Measurements from ENCODE around the gene PAX8.

The PAX8 gene

DNA sequence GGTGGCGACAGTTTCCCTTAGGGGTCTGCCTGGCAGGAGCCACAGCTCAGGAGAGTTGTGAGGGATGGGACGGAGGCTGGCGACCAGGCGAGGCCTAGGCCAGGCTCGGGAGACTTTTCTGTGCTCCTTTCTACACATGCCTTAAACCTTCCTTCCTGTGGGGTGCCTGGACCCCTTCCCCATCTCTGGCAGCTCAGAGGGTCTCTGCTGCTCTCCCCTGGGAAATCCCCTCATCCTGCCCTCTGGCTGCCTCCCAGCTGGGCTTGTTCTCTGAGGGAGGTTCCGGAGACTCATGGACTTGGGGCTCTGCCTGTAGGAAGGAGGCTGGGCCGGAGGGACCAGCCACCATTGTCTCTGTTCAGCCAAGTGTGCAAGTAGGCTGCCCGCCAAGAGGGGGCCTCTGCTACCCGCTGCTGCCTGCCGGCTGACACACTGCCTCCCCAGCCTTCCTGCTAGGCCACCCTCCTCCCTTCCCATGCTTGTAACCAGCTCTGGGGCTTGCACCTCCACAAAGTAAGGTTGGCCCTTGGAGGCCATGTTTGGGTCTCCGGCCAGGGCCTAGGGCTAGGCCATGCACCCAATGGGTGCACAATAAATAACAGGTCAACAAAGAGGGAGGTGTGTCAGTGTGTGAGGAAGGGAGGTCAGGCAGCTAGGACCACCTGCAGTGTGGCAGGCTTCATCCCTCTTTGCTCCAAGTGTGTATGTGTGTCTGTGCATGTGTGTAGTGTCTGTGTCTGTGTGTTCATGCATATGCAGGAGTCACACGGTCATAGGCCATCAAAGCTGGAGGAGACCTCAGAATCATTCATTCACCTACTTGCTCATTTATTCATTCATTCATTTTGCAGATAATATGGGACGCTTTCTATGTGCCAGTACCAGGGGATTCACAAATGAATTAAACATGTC, 76.2 kb downstream of the PAX8 start:
- no peaks in the 10 kb centered on the region for H3K36me3 ChIP-seq (ENCODE audit: insufficient read depth, low read length)
- TF ChIP-seq FOXP2 (optimal IDR thresholded peaks at IDR 0.05; ENCODE audit: control extremely low read depth, extremely low read length, insufficient read depth): no peak
- TF ChIP-seq EZH2 (IDR thresholded peaks at IDR 0.05): no peak
- TF ChIP-seq POLR2AphosphoS5 (IDR thresholded peaks at IDR 0.05; ENCODE audit: borderline replicate concordance, low read depth, low read length): no peak
- no peak overlapping the region for H3K27ac ChIP-seq
- no peak for DNase-seq (ENCODE audit: low read depth, low spot score)
- H3K4me3 ChIP-seq: no peak overlapping the region
- H3K9ac ChIP-seq (ENCODE audit: insufficient read length): no peak overlapping the region
- no peaks in the 10 kb centered on the region for H3K9me3 ChIP-seq (ENCODE audit: low read depth, low read length)

- Histone ChIP-seq H3K9ac (ENCODE audit: insufficient read length) (no peak overlapping the region), H3K36me3 (ENCODE audit: insufficient read depth, low read length) (no peaks in the 10 kb centered on the region), H3K9me3 (ENCODE audit: low read depth, low read length) (no peaks in the 10 kb centered on the region), H3K27ac (no peak overlapping the region), H3K4me3 (no peak overlapping the region)
- DNase-seq (ENCODE audit: low read depth, low spot score): no peak
- TF ChIP-seq EZH2 (IDR thresholded peaks at IDR 0.05) (no peak), FOXP2 (optimal IDR thresholded peaks at IDR 0.05; ENCODE audit: control extremely low read depth, extremely low read length, insufficient read depth) (no peak), POLR2AphosphoS5 (IDR thresholded peaks at IDR 0.05; ENCODE audit: borderline replicate concordance, low read depth, low read length) (no peak)
These were observed 77.0 kb downstream of the PAX8 start for GRCh38 chr2:113201496-113202304.

- DNase-seq (ENCODE audit: low read depth, low spot score): no peak
These were observed 77.8 kb downstream of the PAX8 start for GRCh38 chr2:113200736-113201490.

GRCh38 chr2:113200236-113200635, 78.5 kb downstream of the PAX8 start:
- no peaks in the 10 kb centered on the region for H3K36me3 ChIP-seq (ENCODE audit: insufficient read depth, low read length)
- no peak overlapping the region for H3K4me3 ChIP-seq
- H3K9me3 ChIP-seq (ENCODE audit: low read depth, low read length): no peaks in the 10 kb centered on the region
- no peak for DNase-seq (ENCODE audit: low read depth, low spot score)
- no peak overlapping the region for H3K9ac ChIP-seq (ENCODE audit: insufficient read length)
- no peak overlapping the region for H3K27ac ChIP-seq
- TF ChIP-seq EZH2 (IDR thresholded peaks at IDR 0.05) (no peak), FOXP2 (optimal IDR thresholded peaks at IDR 0.05; ENCODE audit: control extremely low read depth, extremely low read length, insufficient read depth) (no peak)

More at GRCh38 chr2:113200736-113201490, 77.8 kb downstream of the PAX8 start:
- H3K27ac ChIP-seq: no peak overlapping the region
- no peak overlapping the region for H3K4me3 ChIP-seq
- H3K9ac ChIP-seq (ENCODE audit: insufficient read length): no peak overlapping the region
- TF ChIP-seq FOXP2 (optimal IDR thresholded peaks at IDR 0.05; ENCODE audit: control extremely low read depth, extremely low read length, insufficient read depth) (no peak), POLR2AphosphoS5 (IDR thresholded peaks at IDR 0.05; ENCODE audit: borderline replicate concordance, low read depth, low read length) (no peak), EZH2 (IDR thresholded peaks at IDR 0.05) (no peak)
- H3K9me3 ChIP-seq (ENCODE audit: low read depth, low read length): no peaks in the 10 kb centered on the region
- no peaks in the 10 kb centered on the region for H3K36me3 ChIP-seq (ENCODE audit: insufficient read depth, low read length)

GRCh38 chr2:113198790-113199612, 79.7 kb downstream of the PAX8 start:
- no peaks in the 10 kb centered on the region for H3K9me3 ChIP-seq (ENCODE audit: low read depth, low read length)
- H3K36me3 ChIP-seq (ENCODE audit: insufficient read depth, low read length): no peaks in the 10 kb centered on the region
- H3K9ac ChIP-seq (ENCODE audit: insufficient read length): peak overlapping the region; percentile 63
- TF ChIP-seq POLR2AphosphoS5 (IDR thresholded peaks at IDR 0.05; ENCODE audit: borderline replicate concordance, low read depth, low read length): peak; percentile 81
- no peak for TF ChIP-seq FOXP2 (optimal IDR thresholded peaks at IDR 0.05; ENCODE audit: control extremely low read depth, extremely low read length, insufficient read depth)
- no peak for TF ChIP-seq EZH2 (IDR thresholded peaks at IDR 0.05)
- peak overlapping the region; percentile 94 for H3K4me3 ChIP-seq
- DNase-seq (ENCODE audit: low read depth, low spot score): no peak
- H3K27ac ChIP-seq: no peak overlapping the region

GRCh38 chr2:113198048-113198789, 80.5 kb downstream of the PAX8 start:
- TF ChIP-seq POLR2AphosphoS5 (IDR thresholded peaks at IDR 0.05; ENCODE audit: borderline replicate concordance, low read depth, low read length): no peak
- no peak for TF ChIP-seq EZH2 (IDR thresholded peaks at IDR 0.05)
- TF ChIP-seq FOXP2 (optimal IDR thresholded peaks at IDR 0.05; ENCODE audit: control extremely low read depth, extremely low read length, insufficient read depth): no peak
- DNase-seq (ENCODE audit: low read depth, low spot score): no peak
- no peak overlapping the region for H3K27ac ChIP-seq
- H3K36me3 ChIP-seq (ENCODE audit: insufficient read depth, low read length): no peaks in the 10 kb centered on the region
- peak overlapping the region; percentile 94 for H3K4me3 ChIP-seq
- no peaks in the 10 kb centered on the region for H3K9me3 ChIP-seq (ENCODE audit: low read depth, low read length)
- peak overlapping the region; percentile 63 for H3K9ac ChIP-seq (ENCODE audit: insufficient read length)

Measured in SK-N-MC (cell line).